B cell (primary cell): Measurements from ENCODE around the gene UNC5C. TPM values are rescaled to one million over a fixed set of nuclear protein-coding genes. Genes with fewer than 3 reads are reported as not detected.

Experiments
- ATAC-seq: fragments of 200-7000 bp; cut with Tn5 transposase; one replicate; pipeline ENCODE4 v1.10.0; 2021; ENCODE audit warnings: low read depth, mild to moderate bottlenecking, moderate number of reproducible peaks, moderate library complexity
- CTCF ChIA-PET: fragments of 350-600 bp; sonication (Branson Sonifier 250); formaldehyde crosslinking; loops from one replicate; lab custom pipeline; 2021; ENCODE audit warnings: antibody characterized with exemption, inconsistent platforms; lab: Charles Lee
- POLR2A ChIA-PET: fragments of 350-600 bp; sonication (Branson Sonifier 250); formaldehyde crosslinking; loops from one replicate; lab custom pipeline; 2021; ENCODE audit warnings: antibody characterized with exemption; lab: Charles Lee
- DNase-seq: peaks from one replicate; pipeline ENCODE4 v3.0.0; 2013
- H2AFZ ChIP-seq: 2 replicates; pipeline ENCODE4 v1.6.1; 2012; ENCODE audit warnings: mild to moderate bottlenecking, low read depth, low read length; ENCODE audit not compliant: insufficient read depth, poor library complexity, severe bottlenecking
- H3K27ac ChIP-seq, 2 donors: 1 replicate in 1 of 2; 2 replicates in 1 of 2; pipeline ENCODE4 v1.5.1; 2012 to 2013; ENCODE audit warnings: low read length in 2 of 2, mild to moderate bottlenecking in 2 of 2, moderate library complexity in 1 of 2
- H3K27me3 ChIP-seq, 4 experiments: fragments of 200-600 bp in 1 of 4; sonication (generic) in 1 of 4; replicated peaks in 1 of 4; 1 replicate in 2 of 4; 2 replicates in 2 of 4; pipeline versions ENCODE4 v1.6.1 to v1.7.0; 2013 to 2016; ENCODE audit warnings: low read length in 3 of 4, mild to moderate bottlenecking in 2 of 4, mixed read lengths in 1 of 4, moderate library complexity in 1 of 4; ENCODE audit not compliant: insufficient read depth in 4 of 4, control insufficient read depth in 3 of 4; ENCODE audit errors: control extremely low read depth in 1 of 4
- H3K36me3 ChIP-seq, 2 experiments: replicated peaks in 1 of 2; 1 replicate in 1 of 2; 2 replicates in 1 of 2; pipeline versions ENCODE4 v1.6.1 to v1.7.1; 2013; ENCODE audit warnings: low read length in 1 of 2; ENCODE audit not compliant: insufficient read depth in 2 of 2, control insufficient read depth in 1 of 2; ENCODE audit errors: control extremely low read depth in 1 of 2, extremely low read depth in 1 of 2
- H3K4me1 ChIP-seq, 2 donors: fragments of 200-600 bp in 1 of 2; sonication (generic) in 1 of 2; 1 replicate in 1 of 2; 2 replicates in 1 of 2; pipeline versions ENCODE4 v1.5.1 to v1.6.1; 2013 to 2017; ENCODE audit warnings: low read length in 2 of 2; ENCODE audit not compliant: control insufficient read depth in 2 of 2, insufficient read depth in 2 of 2
- H3K4me2 ChIP-seq: replicated peaks from 2 replicates; pipeline ENCODE3; 2012; ENCODE audit warnings: mild to moderate bottlenecking, low read depth, low read length; ENCODE audit not compliant: poor library complexity, severe bottlenecking
- H3K4me3 ChIP-seq, 5 experiments: fragments of 200-600 bp in 1 of 5; sonication (generic) in 1 of 5; 1 replicate in 3 of 5; 2 replicates in 2 of 5; pipeline versions ENCODE4 v1.5.1 to v1.7.0; 2011 to 2016; ENCODE audit warnings: low read length in 4 of 5, mild to moderate bottlenecking in 4 of 5, low read depth in 2 of 5, control low read depth in 1 of 5, moderate library complexity in 1 of 5; ENCODE audit not compliant: insufficient read depth in 1 of 5; ENCODE audit errors: control extremely low read depth in 1 of 5, extremely low read depth in 1 of 5
- H3K79me2 ChIP-seq: fragments of 200-600 bp; sonication (generic); one replicate; pipeline ENCODE4 v1.6.0; 2016; ENCODE audit warnings: low read length; ENCODE audit not compliant: control insufficient read depth, insufficient read depth
- H3K9ac ChIP-seq: fragments of 200-600 bp; sonication (generic); 2 replicates; pipeline ENCODE4 v1.6.1; 2017; ENCODE audit warnings: mild to moderate bottlenecking, low read length, moderate library complexity
- H3K9me3 ChIP-seq, 3 donors: one replicate each; pipeline versions ENCODE4 v1.6.1 to v1.7.1; 2013; ENCODE audit warnings: low read length in 2 of 3; ENCODE audit not compliant: control insufficient read depth in 2 of 3, insufficient read depth in 1 of 3; ENCODE audit errors: control extremely low read depth in 1 of 3
- H4K20me1 ChIP-seq: 2 replicates; pipeline ENCODE4 v1.6.0; 2012; ENCODE audit warnings: mild to moderate bottlenecking, low read length; ENCODE audit not compliant: insufficient read depth, control insufficient read depth, poor library complexity, severe bottlenecking
- H3K27ac Mint-ChIP-seq: one replicate; pipeline ENCODE4 v1.8.0; 2021; ENCODE audit warnings: mixed read lengths
- H3K27me3 Mint-ChIP-seq: one replicate; pipeline ENCODE4 v1.8.0; 2021; ENCODE audit warnings: mixed read lengths
- H3K4me1 Mint-ChIP-seq: one replicate; pipeline ENCODE4 v1.8.0; 2021; ENCODE audit warnings: mixed read lengths
- H3K4me3 Mint-ChIP-seq: one replicate; pipeline ENCODE4 v1.8.0; 2021; ENCODE audit warnings: mixed read lengths
- H3K9me3 Mint-ChIP-seq: one replicate; pipeline ENCODE4 v1.8.0; 2022; ENCODE audit warnings: mixed read lengths; ENCODE audit not compliant: insufficient read depth
- CTCF ChIP-seq: fragments of 200-600 bp; IDR thresholded peaks from one replicate; pipeline ENCODE4 v1.8.0; 2022; ENCODE audit warnings: antibody characterized with exemption, mild to moderate bottlenecking
- EZH2 ChIP-seq: IDR thresholded peaks from 2 replicates; pipeline ENCODE4 v1.6.1; 2012; ENCODE audit warnings: borderline replicate concordance, low read depth, mild to moderate bottlenecking, moderate library complexity, low read length; ENCODE audit not compliant: insufficient read depth, poor library complexity, severe bottlenecking
- WGBS: methylation state at CpG from one replicate; pipeline ENCODE4 v1.1.5; 2013; ENCODE audit warnings: missing lambda C conversion rate; ENCODE audit not compliant: insufficient coverage; 5-methylcytosine and 5-hydroxymethylcytosine counted together
- intact Hi-C: fragments of 100-400 bp; cut with micrococcal nuclease; formaldehyde crosslinking; loops from one replicate; pipeline ENCODE4 v1.10.0; 2022
- polyA plus RNA-seq: library from polyadenylated mRNA; depleted of rRNA; stranded (reverse); fragments of >200 nt; gene quantifications from 2 replicates; pipeline ENCODE4 v1.2.3, GENCODE V29; 2012
- total RNA-seq, 2 donors: library from RNA; stranded (reverse); fragments of 120-200 nt in 1 of 2; gene quantifications; 1 replicate in 1 of 2; 2 replicates in 1 of 2; pipeline versions ENCODE4 v1.2.3 to v1.2.4, GENCODE V29; 2013 to 2022

Gene UNC5C
- total and polyA plus RNA-seq, 2 donors (not counting 1 experiment from before 2014, with no cell fraction given): not detected

- H3K27ac Mint-ChIP-seq: no peak overlapping the region
- TF ChIP-seq EZH2: no peak
- no peak for TF ChIP-seq CTCF
- Histone ChIP-seq H3K36me3 (no peaks in the 10 kb centered on the region), H3K27me3 (no peaks in the 10 kb centered on the region), H3K79me2 (no peaks in the 10 kb centered on the region), H3K27ac (no peak overlapping the region), H3K9me3 (no peaks in the 10 kb centered on the region), H3K9ac (no peak overlapping the region), H4K20me1 (no peaks in the 10 kb centered on the region), H2AFZ (no peak overlapping the region), H3K4me2 (no peak overlapping the region), H3K4me1 (no peaks in the 10 kb centered on the region), H3K4me3 (no peak overlapping the region)
- ATAC-seq (no peak), DNase-seq (no peak)
- no peaks in the 10 kb centered on the region for H3K4me1 Mint-ChIP-seq
- ChIA-PET POLR2A (no interaction called here), CTCF (interaction anchor here (0.6 kb wide), 1 partner anchor 16 kb away, joined by 3 read pairs; no protein-coding TSS in a partner anchor)
- H3K27me3 Mint-ChIP-seq: no peaks in the 10 kb centered on the region
- no peak overlapping the region for H3K4me3 Mint-ChIP-seq
- no CpG with 5 or more reads among the region's 1 CpG for WGBS
- intact Hi-C loops: no loop called here
- no peaks in the 10 kb centered on the region for H3K9me3 Mint-ChIP-seq
Observed at GRCh38 chr4:95314573-95314972, 234.2 kb downstream of the UNC5C start.

GRCh38 chr4:95304898-95305297, 243.9 kb downstream of the UNC5C start:
- ATAC-seq (no peak), DNase-seq (no peak)
- H3K4me2 ChIP-seq: no peak overlapping the region
- H3K36me3 ChIP-seq: no peaks in the 10 kb centered on the region
- POLR2A ChIA-PET: no interaction called here
- no peaks in the 10 kb centered on the region for H3K79me2 ChIP-seq
- CTCF ChIA-PET: no interaction called here
- no peaks in the 10 kb centered on the region for H4K20me1 ChIP-seq
- TF ChIP-seq EZH2 (no peak), CTCF (no peak)
- no peaks in the 10 kb centered on the region for H3K27me3 Mint-ChIP-seq
- H3K9me3 Mint-ChIP-seq: no peaks in the 10 kb centered on the region
- no peak overlapping the region for H3K27ac ChIP-seq
- H3K9me3 ChIP-seq: no peaks in the 10 kb centered on the region
- no peak overlapping the region for H3K9ac ChIP-seq
- H2AFZ ChIP-seq: no peak overlapping the region
- intact Hi-C loops: no loop called here
- no peak overlapping the region for H3K4me3 ChIP-seq
- H3K4me1 Mint-ChIP-seq: no peaks in the 10 kb centered on the region
- WGBS: no CpG with 5 or more reads among the region's 1 CpG
- H3K4me3 Mint-ChIP-seq: no peak overlapping the region
- no peaks in the 10 kb centered on the region for H3K4me1 ChIP-seq
- H3K27ac Mint-ChIP-seq: no peak overlapping the region
- H3K27me3 ChIP-seq: no peaks in the 10 kb centered on the region
